IMR-90 (cell line): ENCODE data around the gene KCNJ6. TPM values are rescaled to one million over a fixed set of nuclear protein-coding genes. Genes with fewer than 3 reads are reported as not detected.

Experiments
- ATAC-seq: fragments of 200-7000 bp; cut with Tn5 transposase; 2 replicates; pipeline ENCODE4 v1.9.1; 2020; ENCODE audit warnings: low read depth, mild to moderate bottlenecking, moderate library complexity
- BruUV-seq: library from RNA; stranded (reverse); fragments of 400-500 nt; replicated peaks from 2 replicates; lab custom pipeline; 2021; lab: Mats Ljungman, UMichigan
- CTCF ChIA-PET: fragments of 300-600 bp; formaldehyde crosslinking; extraction: SDS; loops from one replicate; lab custom pipeline; 2021; ENCODE audit warnings: antibody characterized with exemption; lab: Yijun Ruan, JAX
- POLR2A ChIA-PET: fragments of 300-600 bp; sonication (Branson Sonifier 250); formaldehyde crosslinking; loops from one replicate; lab custom pipeline; 2022; ENCODE audit warnings: antibody characterized with exemption; ENCODE audit not compliant: unreplicated experiment; lab: Charles Lee
- DNase-seq: peaks from one replicate; pipeline ENCODE4 v3.0.0; 2013
- H2AFZ ChIP-seq: replicated peaks from 2 replicates; pipeline ENCODE3; 2013; ENCODE audit warnings: low read length, mild to moderate bottlenecking; ENCODE audit not compliant: poor library complexity
- H2AK5ac ChIP-seq: 2 replicates; pipeline ENCODE4 v1.6.1; 2013; ENCODE audit warnings: low read depth, low read length, inconsistent platforms
- H2AK9ac ChIP-seq: replicated peaks from 2 replicates; pipeline ENCODE3; 2013; ENCODE audit warnings: mild to moderate bottlenecking, low read depth, low read length, moderate library complexity; ENCODE audit not compliant: poor library complexity
- H2BK120ac ChIP-seq: 2 replicates; pipeline ENCODE4 v1.6.1; 2013; ENCODE audit warnings: low read depth, low read length, inconsistent platforms
- H2BK15ac ChIP-seq: 3 replicates; pipeline ENCODE4 v1.6.1; 2013; ENCODE audit warnings: low read depth, low read length, inconsistent platforms
- H2BK20ac ChIP-seq: 2 replicates; pipeline ENCODE4 v1.6.1; 2013; ENCODE audit warnings: low read depth, mild to moderate bottlenecking, inconsistent platforms, low read length, moderate library complexity
- H2BK5ac ChIP-seq: 2 replicates; pipeline ENCODE4 v1.6.1; 2013; ENCODE audit warnings: mild to moderate bottlenecking, low read depth, low read length, inconsistent platforms; ENCODE audit not compliant: poor library complexity, severe bottlenecking
- H3K14ac ChIP-seq: replicated peaks from 2 replicates; pipeline ENCODE4 v1.6.1; 2013; ENCODE audit warnings: low read depth, low read length, inconsistent platforms
- H3K18ac ChIP-seq: 2 replicates; pipeline ENCODE4 v1.6.1; 2013; ENCODE audit warnings: low read depth, low read length, control low read depth
- H3K23ac ChIP-seq: 2 replicates; pipeline ENCODE4 v1.6.1; 2013; ENCODE audit warnings: low read depth, low read length, inconsistent platforms
- H3K27ac ChIP-seq: 2 replicates; pipeline ENCODE4 v1.5.1; 2013; ENCODE audit warnings: mild to moderate bottlenecking, control low read depth, low read length; ENCODE audit not compliant: insufficient read depth
- H3K27me3 ChIP-seq: 2 replicates; pipeline ENCODE4 v1.6.1; 2013; ENCODE audit warnings: low read length; ENCODE audit not compliant: control insufficient read depth, insufficient read depth
- H3K36me3 ChIP-seq: 2 replicates; pipeline ENCODE4 v1.6.1; 2013; ENCODE audit warnings: low read length, mixed read lengths; ENCODE audit not compliant: control insufficient read depth, insufficient read depth
- H3K4ac ChIP-seq: 2 replicates; pipeline ENCODE4 v1.6.1; 2013; ENCODE audit warnings: low read depth, low read length, inconsistent platforms
- H3K4me1 ChIP-seq: 2 replicates; pipeline ENCODE4 v1.6.1; 2013; ENCODE audit warnings: low read length, mixed read lengths; ENCODE audit not compliant: control insufficient read depth, insufficient read depth
- H3K4me2 ChIP-seq: 2 replicates; pipeline ENCODE4 v1.6.1; 2013; ENCODE audit warnings: low read depth, mild to moderate bottlenecking, control low read depth, low read length, moderate library complexity
- H3K4me3 ChIP-seq: 2 replicates; pipeline ENCODE4 v1.5.1; 2013; ENCODE audit warnings: low read depth, mild to moderate bottlenecking, control low read depth, low read length, moderate library complexity; ENCODE audit not compliant: insufficient read depth
- H3K56ac ChIP-seq: 2 replicates; pipeline ENCODE4 v1.6.1; 2013; ENCODE audit warnings: low read length, inconsistent platforms; ENCODE audit not compliant: insufficient read depth; ENCODE audit errors: extremely low read depth
- H3K79me1 ChIP-seq, 2 experiments: 2 replicates each; pipeline ENCODE4 v1.6.1; 2013; ENCODE audit warnings: low read length in 2 of 2, inconsistent platforms in 1 of 2, low read depth in 1 of 2
- H3K9ac ChIP-seq: 2 replicates; pipeline ENCODE4 v1.6.1; 2013; ENCODE audit warnings: low read depth, low read length, control low read depth
- H3K9me1 ChIP-seq: 2 replicates; pipeline ENCODE4 v1.6.1; 2013; ENCODE audit warnings: low read length, inconsistent platforms; ENCODE audit not compliant: insufficient read depth
- H3K9me3 ChIP-seq: 2 replicates; pipeline ENCODE4 v1.6.1; 2013; ENCODE audit warnings: low read length; ENCODE audit not compliant: control insufficient read depth, insufficient read depth
- H4K20me1 ChIP-seq: 2 replicates; pipeline ENCODE4 v1.6.1; 2013; ENCODE audit warnings: low read length, inconsistent platforms; ENCODE audit not compliant: insufficient read depth
- H4K5ac ChIP-seq: 2 replicates; pipeline ENCODE4 v1.6.1; 2013; ENCODE audit warnings: mild to moderate bottlenecking, low read depth, low read length, control low read depth
- H4K8ac ChIP-seq, 2 experiments: 2 replicates each; pipeline ENCODE4 v1.6.1; 2013; ENCODE audit warnings: low read depth in 2 of 2, low read length in 2 of 2, control low read depth in 1 of 2, inconsistent platforms in 1 of 2
- H4K91ac ChIP-seq: 2 replicates; pipeline ENCODE4 v1.6.1; 2013; ENCODE audit warnings: low read depth, low read length, inconsistent platforms; ENCODE audit not compliant: insufficient read depth
- BHLHE40 ChIP-seq: fragments of 150-350 bp; IDR thresholded peaks from 2 replicates; pipeline ENCODE4 v1.6.1; 2016; ENCODE audit warnings: mild to moderate bottlenecking, low read depth, low read length
- CEBPB ChIP-seq: IDR thresholded peaks from 2 replicates; pipeline ENCODE4 v1.6.1; 2012; ENCODE audit warnings: low read depth, low read length, improper control_type of control experiment
- CHD1 ChIP-seq: IDR thresholded peaks from 2 replicates; pipeline ENCODE4 v1.6.1; 2012; ENCODE audit warnings: low read depth, low read length, improper control_type of control experiment
- FOS ChIP-seq: fragments of 150-350 bp; IDR thresholded peaks from 2 replicates; pipeline ENCODE4 v1.6.1; 2016; ENCODE audit warnings: low read depth, low read length
- MAFK ChIP-seq: IDR thresholded peaks from 2 replicates; pipeline ENCODE4 v1.6.1; 2012; ENCODE audit warnings: low read depth, low read length, improper control_type of control experiment
- MAZ ChIP-seq: IDR thresholded peaks from 2 replicates; pipeline ENCODE4 v1.6.1; 2012; ENCODE audit warnings: low read depth, mild to moderate bottlenecking, low read length, improper control_type of control experiment, moderate library complexity, borderline replicate concordance
- MXI1 ChIP-seq: IDR thresholded peaks from 2 replicates; pipeline ENCODE4 v1.6.1; 2012; ENCODE audit warnings: low read depth, mild to moderate bottlenecking, low read length, moderate library complexity, borderline replicate concordance
- NFE2L2 ChIP-seq: fragments of 150-350 bp; IDR thresholded peaks from 2 replicates; pipeline ENCODE4 v1.6.1; 2016; ENCODE audit warnings: low read depth, mild to moderate bottlenecking, low read length
- POLR2A ChIP-seq: IDR thresholded peaks from 2 replicates; pipeline ENCODE4 v1.6.1; 2012; ENCODE audit warnings: mild to moderate bottlenecking, low read depth, low read length
- RAD21 ChIP-seq: IDR thresholded peaks from 2 replicates; pipeline ENCODE4 v1.6.1; 2012; ENCODE audit warnings: low read length, improper control_type of control experiment
- RCOR1 ChIP-seq: IDR thresholded peaks from 2 replicates; pipeline ENCODE4 v1.6.1; 2012; ENCODE audit warnings: mild to moderate bottlenecking, low read length, improper control_type of control experiment; ENCODE audit not compliant: insufficient replicate concordance
- RFX5 ChIP-seq: IDR thresholded peaks from 2 replicates; pipeline ENCODE4 v1.8.0; 2012; ENCODE audit warnings: low read depth, mild to moderate bottlenecking, low read length, moderate library complexity
- SMC3 ChIP-seq: fragments of 150-350 bp; IDR thresholded peaks from 2 replicates; pipeline ENCODE4 v1.6.1; 2016; ENCODE audit warnings: low read depth, mild to moderate bottlenecking, antibody characterized with exemption, low read length, moderate library complexity
- WGBS, 2 experiments: methylation state at CpG; one replicate each; pipeline versions ENCODE4 v1.1.5 to v1.1.7; 2013; ENCODE audit warnings: missing lambda C conversion rate in 2 of 2; ENCODE audit not compliant: insufficient read length in 1 of 2; ENCODE audit errors: extremely low coverage in 2 of 2; 5-methylcytosine and 5-hydroxymethylcytosine counted together
- dilution Hi-C: fragments of 300-500 bp; cut with HindIII; formaldehyde crosslinking; loops from one replicate; pipeline ENCODE4 v1.14.3; 2018; ENCODE audit warnings: low sequenced_read_pairs; ENCODE audit not compliant: unreplicated experiment
- in situ Hi-C: fragments of 300-500 bp; cut with MboI; formaldehyde crosslinking; loops from 3 replicates; pipeline ENCODE4 v1.14.3; 2019; ENCODE audit warnings: low sequenced_read_pairs, inconsistent platforms, mixed read lengths
- intact Hi-C: fragments of 100-400 bp; cut with micrococcal nuclease; formaldehyde crosslinking; loops from 2 replicates; pipeline ENCODE4 v1.10.0; 2022
- polyA plus RNA-seq, 3 experiments: library from polyadenylated mRNA; depleted of rRNA; stranded (reverse); fragments of >200 nt; gene quantifications; 2 replicates each; pipeline ENCODE4 v1.2.3, GENCODE V29; 2012; ENCODE audit warnings: low replicate concordance in 1 of 3
- total RNA-seq: library from RNA; depleted of rRNA; stranded (reverse); fragments of >200 nt; gene quantifications from 2 replicates; pipeline ENCODE4 v1.2.3, GENCODE V29; 2012
- TF ChIP-seq, protein P1 (sequence below): fragments of 150-350 bp; IDR thresholded peaks from 2 replicates; pipeline ENCODE4 v1.6.1; 2016; ENCODE audit warnings: low read depth, mild to moderate bottlenecking, low read length, moderate library complexity, borderline replicate concordance
- TF ChIP-seq, protein P2 (sequence below): fragments of 150-350 bp; IDR thresholded peaks from 2 replicates; pipeline ENCODE4 v1.6.1; 2017; ENCODE audit warnings: mild to moderate bottlenecking, antibody characterized with exemption, low read length, low read depth
- TF ChIP-seq, protein P3 (sequence below): conservative IDR thresholded peaks from 2 replicates; pipeline ENCODE4 v1.5.1; 2012; ENCODE audit warnings: mild to moderate bottlenecking, low read depth, low read length, improper control_type of control experiment

The KCNJ6 gene
- total and polyA plus RNA-seq, 2 of the 4 experiments (the other 2 are of a cell fraction) = under 0.01 to 0.02 TPM

DNA sequence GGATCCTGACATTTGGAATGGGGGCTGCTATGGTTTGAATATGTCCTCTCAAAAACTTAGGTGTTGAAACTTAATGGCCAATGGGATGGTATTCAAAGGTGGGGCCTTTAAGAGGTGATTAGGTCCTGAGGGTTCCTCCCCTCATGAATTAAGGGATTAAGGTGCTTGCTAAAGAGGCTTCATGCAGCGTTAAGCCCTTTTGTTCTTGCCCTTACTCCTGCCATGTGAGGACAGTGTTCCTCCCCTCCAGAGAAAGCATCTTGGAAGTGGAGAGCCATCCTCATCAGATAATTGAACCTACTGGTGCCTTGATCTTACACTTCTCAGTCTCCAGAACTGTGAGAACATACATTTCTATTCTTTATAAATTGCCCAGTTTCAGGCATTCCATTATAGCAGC, 146.6 kb downstream of the KCNJ6 start:
- no peak for ATAC-seq
- TF ChIP-seq, protein P1, sequence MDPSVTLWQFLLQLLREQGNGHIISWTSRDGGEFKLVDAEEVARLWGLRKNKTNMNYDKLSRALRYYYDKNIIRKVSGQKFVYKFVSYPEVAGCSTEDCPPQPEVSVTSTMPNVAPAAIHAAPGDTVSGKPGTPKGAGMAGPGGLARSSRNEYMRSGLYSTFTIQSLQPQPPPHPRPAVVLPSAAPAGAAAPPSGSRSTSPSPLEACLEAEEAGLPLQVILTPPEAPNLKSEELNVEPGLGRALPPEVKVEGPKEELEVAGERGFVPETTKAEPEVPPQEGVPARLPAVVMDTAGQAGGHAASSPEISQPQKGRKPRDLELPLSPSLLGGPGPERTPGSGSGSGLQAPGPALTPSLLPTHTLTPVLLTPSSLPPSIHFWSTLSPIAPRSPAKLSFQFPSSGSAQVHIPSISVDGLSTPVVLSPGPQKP = no peak
- TF ChIP-seq CHD1 = no peak
- TF ChIP-seq POLR2A = no peak
- no peak for TF ChIP-seq MXI1
- no peak for TF ChIP-seq RFX5
- TF ChIP-seq, protein P2, sequence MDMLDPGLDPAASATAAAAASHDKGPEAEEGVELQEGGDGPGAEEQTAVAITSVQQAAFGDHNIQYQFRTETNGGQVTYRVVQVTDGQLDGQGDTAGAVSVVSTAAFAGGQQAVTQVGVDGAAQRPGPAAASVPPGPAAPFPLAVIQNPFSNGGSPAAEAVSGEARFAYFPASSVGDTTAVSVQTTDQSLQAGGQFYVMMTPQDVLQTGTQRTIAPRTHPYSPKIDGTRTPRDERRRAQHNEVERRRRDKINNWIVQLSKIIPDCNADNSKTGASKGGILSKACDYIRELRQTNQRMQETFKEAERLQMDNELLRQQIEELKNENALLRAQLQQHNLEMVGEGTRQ = no peak
- TF ChIP-seq NFE2L2 = no peak
- no peak for TF ChIP-seq RAD21
- no peak for TF ChIP-seq MAZ
- no peak for TF ChIP-seq RCOR1
- no peak for TF ChIP-seq BHLHE40
- TF ChIP-seq CEBPB = no peak
- TF ChIP-seq, protein P3, sequence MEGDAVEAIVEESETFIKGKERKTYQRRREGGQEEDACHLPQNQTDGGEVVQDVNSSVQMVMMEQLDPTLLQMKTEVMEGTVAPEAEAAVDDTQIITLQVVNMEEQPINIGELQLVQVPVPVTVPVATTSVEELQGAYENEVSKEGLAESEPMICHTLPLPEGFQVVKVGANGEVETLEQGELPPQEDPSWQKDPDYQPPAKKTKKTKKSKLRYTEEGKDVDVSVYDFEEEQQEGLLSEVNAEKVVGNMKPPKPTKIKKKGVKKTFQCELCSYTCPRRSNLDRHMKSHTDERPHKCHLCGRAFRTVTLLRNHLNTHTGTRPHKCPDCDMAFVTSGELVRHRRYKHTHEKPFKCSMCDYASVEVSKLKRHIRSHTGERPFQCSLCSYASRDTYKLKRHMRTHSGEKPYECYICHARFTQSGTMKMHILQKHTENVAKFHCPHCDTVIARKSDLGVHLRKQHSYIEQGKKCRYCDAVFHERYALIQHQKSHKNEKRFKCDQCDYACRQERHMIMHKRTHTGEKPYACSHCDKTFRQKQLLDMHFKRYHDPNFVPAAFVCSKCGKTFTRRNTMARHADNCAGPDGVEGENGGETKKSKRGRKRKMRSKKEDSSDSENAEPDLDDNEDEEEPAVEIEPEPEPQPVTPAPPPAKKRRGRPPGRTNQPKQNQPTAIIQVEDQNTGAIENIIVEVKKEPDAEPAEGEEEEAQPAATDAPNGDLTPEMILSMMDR = no peak
- TF ChIP-seq MAFK = no peak
- no peak for TF ChIP-seq SMC3
- no peak for TF ChIP-seq FOS

More for the DNA sequence above, 146.6 kb downstream of the KCNJ6 start:
- no peak overlapping the region for H2BK5ac ChIP-seq
- H3K79me1 ChIP-seq = no peaks in the 10 kb centered on the region
- no peak overlapping the region; the same call in 1 of the 2 replicates for H2AK5ac ChIP-seq
- in situ Hi-C loops = loop anchor here (10.0 kb wide), 1 partner anchor 55 kb away; no protein-coding TSS in a partner anchor
- no peak overlapping the region for H3K9ac ChIP-seq
- no peaks in the 10 kb centered on the region for H4K20me1 ChIP-seq
- H2AFZ ChIP-seq = no peak overlapping the region
- H2AK9ac ChIP-seq = no peak overlapping the region
- no peak overlapping the region for H4K5ac ChIP-seq
- no peak overlapping the region for H3K56ac ChIP-seq
- no peak overlapping the region for H3K4me3 ChIP-seq
- no peak overlapping the region for H2BK120ac ChIP-seq
- no peak overlapping the region for H3K27ac ChIP-seq
- BruUV-seq = no TSS peak
- no peak for DNase-seq
- H3K23ac ChIP-seq = no peak overlapping the region
- H2BK20ac ChIP-seq = no peak overlapping the region
- ChIA-PET POLR2A (no interaction called here), CTCF (no interaction called here)
- no peak overlapping the region for H3K4me2 ChIP-seq
- intact Hi-C loops = no loop called here
- dilution Hi-C loops = no loop called here
- H3K18ac ChIP-seq = no peak overlapping the region
- H3K14ac ChIP-seq = no peak overlapping the region
- no peak overlapping the region for H4K8ac ChIP-seq
- peaks cover 4% of the 10 kb centered on the region for H3K27me3 ChIP-seq
- H2BK15ac ChIP-seq = no peak overlapping the region
- no CpG with 5 or more reads among the region's 1 CpG for WGBS, 2 experiments
- H4K91ac ChIP-seq = no peak overlapping the region
- no peaks in the 10 kb centered on the region for H3K36me3 ChIP-seq
- no peaks in the 10 kb centered on the region for H3K9me3 ChIP-seq
- peaks cover 2% of the 10 kb centered on the region for H3K4me1 ChIP-seq
- peaks cover 2% of the 10 kb centered on the region; the same call in 1 of the 2 replicates for H3K9me1 ChIP-seq
- no peak overlapping the region for H3K4ac ChIP-seq
